HCEC 1CT (cell line): ENCODE data around the gene IL36G.

Source experiments
- DNase-seq: peaks from one replicate; pipeline ENCODE4 v3.0.0-alpha.2; 2017

The IL36G gene

GRCh38 chr2:113025737-113026136 lies 47.9 kb downstream of the IL36G start:
- DNase-seq = no peak

- no peak for DNase-seq
These were observed 49.9 kb downstream of the IL36G start for GRCh38 chr2:113027691-113028090.

GRCh38 chr2:113028112-113028511 lies 50.3 kb downstream of the IL36G start:
- DNase-seq = no peak

- DNase-seq = no peak
These were observed 54.9 kb downstream of the IL36G start for GRCh38 chr2:113032737-113033136.

- DNase-seq = no peak
These were observed 56.2 kb downstream of the IL36G start for GRCh38 chr2:113034016-113034415.
